Mesendoderm (in vitro differentiated cells): Measurements from ENCODE around the gene CD70. TPM values are rescaled to one million over a fixed set of nuclear protein-coding genes. Genes with fewer than 3 reads are reported as not detected.

Experiments used
- DNase-seq: peaks from one replicate; pipeline ENCODE4 v3.0.0; 2013
- H2AK5ac ChIP-seq: 2 replicates; pipeline ENCODE4 v1.6.1; 2013; ENCODE audit warnings: low read length, inconsistent platforms
- H2BK120ac ChIP-seq: 2 replicates; pipeline ENCODE4 v1.6.1; 2013; ENCODE audit warnings: low read depth, mild to moderate bottlenecking, low read length, moderate library complexity, mixed read lengths
- H2BK15ac ChIP-seq: replicated peaks from 2 replicates; pipeline ENCODE4 v1.6.1; 2013; ENCODE audit warnings: low read depth, mild to moderate bottlenecking, moderate library complexity
- H2BK5ac ChIP-seq: 2 replicates; pipeline ENCODE4 v1.6.1; 2013; ENCODE audit warnings: low read length, inconsistent platforms
- H3K18ac ChIP-seq: 2 replicates; pipeline ENCODE4 v1.6.1; 2013; ENCODE audit warnings: mild to moderate bottlenecking, low read length, mixed read lengths
- H3K23ac ChIP-seq: one replicate; pipeline ENCODE4 v1.6.1; 2013; ENCODE audit warnings: low read length
- H3K27ac ChIP-seq: 2 replicates; pipeline ENCODE4 v1.5.1; 2013; ENCODE audit warnings: low read depth, mild to moderate bottlenecking, inconsistent platforms, low read length, moderate library complexity
- H3K27me3 ChIP-seq: 2 replicates; pipeline ENCODE4 v1.6.1; 2013; ENCODE audit warnings: low read length, control low read depth, mild to moderate bottlenecking, inconsistent platforms; ENCODE audit not compliant: insufficient read depth, poor library complexity
- H3K36me3 ChIP-seq: 2 replicates; pipeline ENCODE4 v1.6.1; 2013; ENCODE audit warnings: low read length, inconsistent platforms; ENCODE audit not compliant: control insufficient read depth, insufficient read depth
- H3K4ac ChIP-seq: one replicate; pipeline ENCODE4 v1.6.1; 2013; ENCODE audit warnings: low read depth, mild to moderate bottlenecking, low read length, moderate library complexity
- H3K4me1 ChIP-seq: 2 replicates; pipeline ENCODE4 v1.6.1; 2013; ENCODE audit warnings: low read depth, low read length, inconsistent platforms; ENCODE audit not compliant: control insufficient read depth
- H3K4me2 ChIP-seq: 2 replicates; pipeline ENCODE4 v1.6.1; 2013; ENCODE audit warnings: low read length
- H3K4me3 ChIP-seq: 2 replicates; pipeline ENCODE4 v1.5.1; 2013; ENCODE audit warnings: mild to moderate bottlenecking, low read length
- H3K56ac ChIP-seq: one replicate; pipeline ENCODE4 v1.6.1; 2013; ENCODE audit warnings: low read length
- H3K79me1 ChIP-seq: 2 replicates; pipeline ENCODE4 v1.6.1; 2013; ENCODE audit warnings: low read length, inconsistent platforms
- H3K79me2 ChIP-seq: 2 replicates; pipeline ENCODE4 v1.6.1; 2013; ENCODE audit warnings: mild to moderate bottlenecking, low read length; ENCODE audit not compliant: control insufficient read depth, insufficient read depth
- H3K9ac ChIP-seq: 2 replicates; pipeline ENCODE4 v1.6.1; 2013; ENCODE audit warnings: low read length, inconsistent platforms
- H4K5ac ChIP-seq: one replicate; pipeline ENCODE4 v1.6.1; 2013; ENCODE audit warnings: low read length
- H4K8ac ChIP-seq: one replicate; pipeline ENCODE4 v1.6.1; 2013; ENCODE audit warnings: low read depth, mild to moderate bottlenecking, control low read depth, low read length, moderate library complexity
- WGBS: extraction: QIAGEN DNeasy Blood & Tissue Kit; methylation state at CpG from one replicate; pipeline ENCODE4 v1.1.7; 2013; ENCODE audit warnings: low lambda C conversion rate, missing lambda C conversion rate; ENCODE audit not compliant: insufficient coverage; ENCODE audit errors: extremely low coverage; 5-methylcytosine and 5-hydroxymethylcytosine counted together
- small RNA-seq: library from polyadenylated mRNA; stranded (forward); fragments of <200 nt; extraction: miRNeasy Mini kit (QIAGEN cat#:217004); gene quantifications from one replicate; pipeline ENCODE3, GENCODE V24; 2013; ENCODE audit not compliant: insufficient read depth

The CD70 gene

GRCh38 chr19:6539514-6539913 lies 51.4 kb downstream of the CD70 start:
- H3K56ac ChIP-seq: no peak overlapping the region
- H2AK5ac ChIP-seq: no peak overlapping the region
- no peaks in the 10 kb centered on the region for H3K79me1 ChIP-seq
- H3K4me3 ChIP-seq: no peak overlapping the region
- no peak overlapping the region for H4K8ac ChIP-seq
- H3K4me2 ChIP-seq: no peak overlapping the region
- H3K27me3 ChIP-seq: no peaks in the 10 kb centered on the region
- no peak overlapping the region for H2BK120ac ChIP-seq
- H3K4ac ChIP-seq: no peak overlapping the region
- no peaks in the 10 kb centered on the region for H3K36me3 ChIP-seq
- no peak overlapping the region for H3K23ac ChIP-seq
- H4K5ac ChIP-seq: no peak overlapping the region
- H3K27ac ChIP-seq: no peak overlapping the region
- H3K18ac ChIP-seq: no peak overlapping the region
- H3K9ac ChIP-seq: no peak overlapping the region
- no peak for DNase-seq
- WGBS: no CpG with 5 or more reads among the region's 6 CpGs
- no peaks in the 10 kb centered on the region for H3K79me2 ChIP-seq
- no peak overlapping the region for H2BK5ac ChIP-seq
- no peaks in the 10 kb centered on the region for H3K4me1 ChIP-seq
- no peak overlapping the region for H2BK15ac ChIP-seq

Small RNA genes within 50 kb of the gene (small RNA-seq; reads per million reads assigned to genes)
- not detected for gene RF00019
